HG03045 (cell line): ENCODE results near the gene SSNA1.
A peak's percentile ranks its signal among the peaks of the same experiment; 100 is the strongest.

Experiments used
- ATAC-seq: cut with Tn5 transposase; IDR thresholded peaks from one replicate; pipeline ENCODE4 v1.9.1; 2021; ENCODE audit warnings: mild to moderate bottlenecking, moderate library complexity; ENCODE audit not compliant: unreplicated experiment

SSNA1 gene

GRCh38 chr9:137198051-137198901, 9.8 kb downstream of the SSNA1 start:
- no peak for ATAC-seq

GRCh38 chr9:137198902-137199283, 10.4 kb downstream of the SSNA1 start:
- ATAC-seq: no peak

GRCh38 chr9:137199411-137200121, 11.1 kb downstream of the SSNA1 start:
- no peak for ATAC-seq

GRCh38 chr9:137200311-137201204, 12.1 kb downstream of the SSNA1 start, which contains the start of gene TPRN:
TPRN (minus strand) TSS chr9:137200741; CDS start chr9:137200711, 30 bp downstream.
- ATAC-seq: peak; percentile 83

- ATAC-seq: no peak
Observed at GRCh38 chr9:137201205-137201868, 12.9 kb downstream of the SSNA1 start.

GRCh38 chr9:137202966-137203365, 14.5 kb downstream of the SSNA1 start:
- no peak for ATAC-seq

GRCh38 chr9:137204731-137205125, 16.3 kb downstream of the SSNA1 start:
- no peak for ATAC-seq

- ATAC-seq: peak; percentile 44
Observed at GRCh38 chr9:137205126-137206069, 16.9 kb downstream of the SSNA1 start, which contains the start of the genes NDOR1 and TMEM203. NDOR1 (plus strand) TSS chr9:137205700; CDS start chr9:137205778, 78 bp downstream. TMEM203 (minus strand) TSS chr9:137205648; CDS start chr9:137205414, 234 bp downstream.

- ATAC-seq: no peak
Observed at GRCh38 chr9:137206602-137207001, 18.1 kb downstream of the SSNA1 start.

- no peak for ATAC-seq
Observed at GRCh38 chr9:137211532-137211931, 23.1 kb downstream of the SSNA1 start.

GRCh38 chr9:137212520-137212919, 24.0 kb downstream of the SSNA1 start:
- no peak for ATAC-seq

GRCh38 chr9:137213160-137214060, 24.9 kb downstream of the SSNA1 start:
- no peak for ATAC-seq

- no peak for ATAC-seq
Observed at GRCh38 chr9:137214620-137215019, 26.1 kb downstream of the SSNA1 start.

- ATAC-seq: no peak
Observed at GRCh38 chr9:137215196-137215986, 26.9 kb downstream of the SSNA1 start.

- no peak for ATAC-seq
Observed at GRCh38 chr9:137216188-137216965, 27.9 kb downstream of the SSNA1 start.
